ENCODE data around the gene ACO1. TPM values are rescaled to one million over a fixed set of nuclear protein-coding genes. Genes with fewer than 3 reads are reported as not detected.

Gene ACO1
- total RNA-seq, 3 donors from 2014 or later = 44.2 to 169 (median 47.1) TPM

- Histone ChIP-seq H3K9me3 (no peaks in the 10 kb centered on the region), H3K4me3 (no peak overlapping the region), H3K4me1 (no peaks in the 10 kb centered on the region), H3K27ac (no peak overlapping the region), H3K36me3 (peaks cover 6% of the 10 kb centered on the region), H3K27me3 (no peaks in the 10 kb centered on the region)
- intact Hi-C loops (cut with DNase I; ENCODE audit: low total_unique reads) = no loop called here
- TF ChIP-seq POLR2AphosphoS5 (IDR thresholded peaks at IDR 0.05) (no peak), POLR2A (IDR thresholded peaks at IDR 0.05) (no peak), CTCF (IDR thresholded peaks at IDR 0.05) (no peak)
- no peak for DNase-seq (ENCODE audit: low spot score in 2 of 2)
Observed at GRCh38 chr9:32490601-32491000, 106.2 kb downstream of the ACO1 start.

GRCh38 chr9:32497921-32498320 lies 113.5 kb downstream of the ACO1 start:
- intact Hi-C loops (cut with DNase I; ENCODE audit: low total_unique reads) = no loop called here
- TF ChIP-seq CTCF (IDR thresholded peaks at IDR 0.05) (no peak), POLR2AphosphoS5 (IDR thresholded peaks at IDR 0.05) (no peak), POLR2A (IDR thresholded peaks at IDR 0.05) (no peak)
- H3K4me3 ChIP-seq = no peak overlapping the region
- no peak overlapping the region for H3K27ac ChIP-seq
- DNase-seq (ENCODE audit: low spot score in 2 of 2) = no peak
- no peaks in the 10 kb centered on the region for H3K4me1 ChIP-seq
- H3K36me3 ChIP-seq = no peaks in the 10 kb centered on the region
- no peaks in the 10 kb centered on the region for H3K27me3 ChIP-seq
- H3K9me3 ChIP-seq = no peaks in the 10 kb centered on the region

GRCh38 chr9:32500768-32501167 lies 116.3 kb downstream of the ACO1 start:
- TF ChIP-seq POLR2AphosphoS5 (IDR thresholded peaks at IDR 0.05) (no peak), POLR2A (IDR thresholded peaks at IDR 0.05) (no peak), CTCF (IDR thresholded peaks at IDR 0.05) (no peak)
- Histone ChIP-seq H3K4me3 (no peak overlapping the region), H3K27me3 (no peaks in the 10 kb centered on the region), H3K9me3 (no peaks in the 10 kb centered on the region), H3K4me1 (no peaks in the 10 kb centered on the region), H3K27ac (no peak overlapping the region), H3K36me3 (no peaks in the 10 kb centered on the region)
- intact Hi-C loops (cut with DNase I; ENCODE audit: low total_unique reads) = no loop called here
- no peak for DNase-seq (ENCODE audit: low spot score in 2 of 2)

GRCh38 chr9:32501868-32502267 lies 117.4 kb downstream of the ACO1 start:
- intact Hi-C loops (cut with DNase I; ENCODE audit: low total_unique reads) = no loop called here
- Histone ChIP-seq H3K27ac (no peak overlapping the region), H3K9me3 (no peaks in the 10 kb centered on the region), H3K4me3 (no peak overlapping the region), H3K4me1 (no peaks in the 10 kb centered on the region), H3K36me3 (no peaks in the 10 kb centered on the region), H3K27me3 (no peaks in the 10 kb centered on the region)
- no peak for DNase-seq (ENCODE audit: low spot score in 2 of 2)
- no peak for TF ChIP-seq CTCF (IDR thresholded peaks at IDR 0.05)
- no peak for TF ChIP-seq POLR2A (IDR thresholded peaks at IDR 0.05)
- TF ChIP-seq POLR2AphosphoS5 (IDR thresholded peaks at IDR 0.05) = no peak

GRCh38 chr9:32502464-32502863 lies 118.0 kb downstream of the ACO1 start:
- no peaks in the 10 kb centered on the region for H3K27me3 ChIP-seq
- no peak for DNase-seq (ENCODE audit: low spot score in 2 of 2)
- no peak for TF ChIP-seq POLR2AphosphoS5 (IDR thresholded peaks at IDR 0.05)
- TF ChIP-seq CTCF (IDR thresholded peaks at IDR 0.05) = no peak
- no peak for TF ChIP-seq POLR2A (IDR thresholded peaks at IDR 0.05)
- H3K4me1 ChIP-seq = no peaks in the 10 kb centered on the region
- H3K27ac ChIP-seq = no peak overlapping the region
- H3K9me3 ChIP-seq = no peaks in the 10 kb centered on the region
- no peak overlapping the region for H3K4me3 ChIP-seq
- no peaks in the 10 kb centered on the region for H3K36me3 ChIP-seq
- intact Hi-C loops (cut with DNase I; ENCODE audit: low total_unique reads) = no loop called here
